GM20000 (cell line): ENCODE data around the gene NCKAP5.

Source experiments
- DNase-seq: peaks from one replicate; pipeline ENCODE4 v3.0.0; 2012; ENCODE audit warnings: low spot score
- CTCF ChIP-seq: IDR thresholded peaks from 2 replicates; pipeline ENCODE4 v1.5.1; 2012; ENCODE audit warnings: mild to moderate bottlenecking, control low read depth; ENCODE audit errors: extremely low read depth, missing control alignments

The NCKAP5 gene

GRCh38 chr2:133459590-133459989 lies 108.7 kb downstream of the NCKAP5 start:
- no peak for DNase-seq
- no peak for TF ChIP-seq CTCF

GRCh38 chr2:133458280-133458679 lies 110.0 kb downstream of the NCKAP5 start:
- DNase-seq, result no peak
- no peak for TF ChIP-seq CTCF

- no peak for TF ChIP-seq CTCF
- DNase-seq, result no peak
Measured at GRCh38 chr2:133457861-133458260, 110.4 kb downstream of the NCKAP5 start.

- no peak for TF ChIP-seq CTCF
- no peak for DNase-seq
Measured at GRCh38 chr2:133456971-133457370, 111.3 kb downstream of the NCKAP5 start.

GRCh38 chr2:133456156-133456555 lies 112.1 kb downstream of the NCKAP5 start:
- DNase-seq, result no peak
- no peak for TF ChIP-seq CTCF

GRCh38 chr2:133453032-133453431 lies 115.2 kb downstream of the NCKAP5 start:
- no peak for TF ChIP-seq CTCF
- DNase-seq, result no peak

GRCh38 chr2:133452583-133452982 lies 115.7 kb downstream of the NCKAP5 start:
- TF ChIP-seq CTCF, result no peak
- DNase-seq, result no peak
